ENCODE results near the gene CEND1.
A peak's percentile ranks its signal among the peaks of the same experiment; 100 is the strongest.

The CEND1 gene

DNA sequence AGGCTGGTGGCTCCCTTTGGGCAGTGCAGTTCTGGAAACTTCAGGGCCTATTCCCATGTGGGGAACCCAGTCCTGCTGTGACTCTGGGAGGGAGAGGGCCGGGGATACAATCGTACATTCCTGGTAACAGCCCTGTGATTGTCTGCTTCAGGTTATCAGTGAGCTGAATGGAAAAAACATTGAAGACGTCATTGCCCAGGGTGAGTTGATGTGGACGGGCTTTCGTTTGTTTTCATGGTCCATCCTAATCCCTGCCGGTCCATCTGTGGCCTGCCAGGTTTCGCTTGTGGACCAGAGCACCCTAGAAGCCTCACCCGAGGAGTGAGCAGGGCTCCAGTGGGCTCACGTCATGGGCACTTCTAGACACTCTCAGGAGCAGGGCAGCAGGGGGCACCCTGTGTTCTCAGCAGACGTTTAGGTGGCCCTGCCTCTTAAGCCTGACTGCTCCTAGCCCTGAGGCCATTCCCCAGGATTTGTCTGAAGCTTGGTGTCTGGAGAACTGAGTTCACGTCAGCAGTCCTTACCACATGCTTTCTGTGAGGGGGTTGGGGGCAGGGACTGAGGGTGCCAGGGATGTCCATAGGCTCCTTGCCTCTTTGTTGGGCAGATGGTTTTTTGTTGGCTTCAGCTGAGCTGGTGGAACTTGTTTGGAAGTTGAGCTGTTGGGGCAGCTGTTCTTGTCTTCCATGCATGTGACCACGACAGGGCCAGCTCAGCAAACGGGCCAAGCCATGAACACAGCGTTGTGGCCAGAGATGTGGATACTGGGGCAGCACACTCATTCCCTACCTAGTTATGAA is 21.8 kb upstream of the CEND1 start:
- DNase-seq (ENCODE audit: low read depth) = no peak

DNA sequence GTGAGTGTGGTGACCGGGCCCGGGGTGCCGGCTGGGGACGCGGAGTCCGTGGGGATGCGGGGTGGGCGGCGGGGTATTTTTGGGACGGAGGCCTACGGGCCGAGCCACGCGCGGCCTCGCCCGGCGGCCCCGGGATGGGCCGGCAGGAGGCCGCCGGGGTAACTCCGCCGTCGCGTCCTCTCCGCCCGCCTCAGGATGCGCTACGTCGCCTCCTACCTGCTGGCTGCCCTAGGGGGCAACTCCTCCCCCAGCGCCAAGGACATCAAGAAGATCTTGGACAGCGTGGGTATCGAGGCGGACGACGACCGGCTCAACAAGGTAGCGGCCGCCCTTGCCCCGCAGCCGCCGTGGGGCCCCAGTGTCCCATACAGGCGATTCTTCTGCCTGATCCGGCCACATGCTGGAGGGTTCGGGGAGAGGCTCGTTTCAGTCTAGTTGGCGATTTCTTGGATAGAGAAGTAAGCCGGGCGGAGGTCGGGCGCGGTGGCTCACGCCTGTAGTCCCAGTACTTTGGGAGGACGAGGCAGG is 20.2 kb upstream of the CEND1 start:
- DNase-seq (ENCODE audit: low read depth) = no peak

DNA sequence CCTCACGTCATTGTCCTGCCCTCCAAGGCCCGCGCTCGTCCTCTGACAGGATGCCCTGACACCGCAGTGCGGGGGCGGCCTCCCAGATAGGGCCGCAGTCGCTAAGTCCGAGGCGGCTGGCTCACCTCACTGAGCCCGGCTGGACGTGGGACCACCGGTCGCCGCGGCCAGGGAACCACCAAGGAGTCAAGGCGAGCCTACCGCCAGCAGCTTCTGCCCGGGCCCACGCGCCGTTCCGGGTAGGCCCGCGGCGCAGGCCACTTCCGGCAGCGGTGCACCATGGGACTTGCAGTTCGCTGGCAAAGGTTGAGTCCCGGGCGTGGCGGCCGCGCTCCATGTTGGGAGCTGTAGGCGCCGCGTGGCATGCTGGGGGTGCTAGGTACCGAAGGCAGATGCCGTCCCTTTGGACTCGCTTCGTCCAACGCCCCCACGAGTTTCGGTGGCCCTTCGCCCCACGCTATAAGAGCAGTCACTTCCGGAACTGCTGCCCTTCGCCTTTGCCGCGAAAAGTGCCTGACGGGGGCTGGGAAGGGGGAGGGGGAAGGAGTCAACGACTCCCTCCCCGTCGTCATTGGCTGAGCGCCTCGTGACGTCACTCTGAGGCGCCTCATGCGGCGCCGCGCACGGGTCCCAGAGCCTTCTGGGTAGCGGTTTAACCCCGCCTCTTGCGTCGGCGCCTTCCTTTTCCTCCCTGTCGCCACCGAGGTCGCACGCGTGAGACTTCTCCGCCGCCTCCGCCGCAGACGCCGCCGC is 19.6 kb upstream of the CEND1 start, which contains the start of gene RPLP2:
RPLP2 (plus strand) TSS at position 681 of the 753 bp plus-strand sequence. CDS start 268 bp downstream, outside the sequence.
- DNase-seq (ENCODE audit: low read depth) = peak; percentile 81

DNA sequence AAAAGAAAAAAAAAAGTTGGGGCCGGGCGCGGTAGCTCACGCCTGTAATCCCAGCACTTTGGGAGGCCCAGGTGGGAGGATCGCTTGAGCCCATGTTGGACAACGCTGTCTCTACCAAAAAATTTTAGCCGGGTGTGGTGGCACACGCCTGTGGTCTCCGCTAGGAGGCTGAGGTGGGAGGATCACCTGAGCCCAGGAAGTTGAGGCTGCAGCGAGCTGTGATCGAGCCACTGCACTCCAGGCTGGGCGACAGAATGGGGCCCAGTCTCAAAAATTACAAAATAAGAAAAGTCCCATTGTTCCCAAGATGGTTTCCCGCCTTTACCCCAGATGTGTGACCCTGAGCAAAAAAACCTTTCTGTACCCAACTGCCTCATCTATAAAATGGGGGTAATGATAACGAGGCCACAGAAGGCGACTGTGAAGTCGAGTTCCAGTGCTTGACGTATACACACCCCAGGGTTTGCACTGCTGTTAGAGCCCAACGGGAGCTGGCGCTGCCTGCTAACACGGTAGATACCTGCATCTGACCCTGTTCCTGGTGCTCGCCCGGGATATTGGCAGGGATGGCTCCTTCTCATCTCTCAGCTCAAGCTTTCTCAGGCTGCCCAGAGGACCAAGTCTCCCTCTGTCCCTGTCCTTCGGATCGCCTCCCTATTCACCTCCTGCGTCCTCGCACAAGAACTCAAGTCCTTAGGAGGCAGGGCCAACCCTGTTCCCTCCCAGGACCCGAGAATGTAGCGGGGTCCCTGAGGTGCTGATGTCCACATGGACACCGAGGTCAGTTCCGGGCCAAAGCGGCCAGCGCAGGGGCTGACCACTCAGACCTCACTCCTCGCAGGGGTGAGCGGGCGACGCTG is 18.8 kb upstream of the CEND1 start:
- DNase-seq (ENCODE audit: low read depth) = no peak

DNA sequence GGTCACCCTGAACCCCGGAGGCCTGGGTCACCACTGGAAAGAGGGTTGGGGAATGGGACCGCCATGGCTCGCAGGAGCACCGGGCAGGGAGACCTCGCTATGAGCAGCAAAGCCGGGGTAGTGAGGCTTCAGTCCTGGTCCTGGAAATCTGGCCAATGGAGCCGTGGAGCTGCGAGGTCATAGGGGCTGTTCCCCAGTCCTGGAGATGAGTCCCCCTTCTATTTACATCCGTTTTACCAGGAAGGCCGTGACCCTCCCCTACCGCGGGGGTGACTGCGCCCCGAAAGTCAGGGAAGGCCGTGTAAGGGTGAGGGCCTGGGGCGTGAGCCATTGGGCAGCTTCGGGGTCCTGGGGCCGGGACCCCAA is 14.7 kb upstream of the CEND1 start:
- no peak for DNase-seq (ENCODE audit: low read depth)

DNA sequence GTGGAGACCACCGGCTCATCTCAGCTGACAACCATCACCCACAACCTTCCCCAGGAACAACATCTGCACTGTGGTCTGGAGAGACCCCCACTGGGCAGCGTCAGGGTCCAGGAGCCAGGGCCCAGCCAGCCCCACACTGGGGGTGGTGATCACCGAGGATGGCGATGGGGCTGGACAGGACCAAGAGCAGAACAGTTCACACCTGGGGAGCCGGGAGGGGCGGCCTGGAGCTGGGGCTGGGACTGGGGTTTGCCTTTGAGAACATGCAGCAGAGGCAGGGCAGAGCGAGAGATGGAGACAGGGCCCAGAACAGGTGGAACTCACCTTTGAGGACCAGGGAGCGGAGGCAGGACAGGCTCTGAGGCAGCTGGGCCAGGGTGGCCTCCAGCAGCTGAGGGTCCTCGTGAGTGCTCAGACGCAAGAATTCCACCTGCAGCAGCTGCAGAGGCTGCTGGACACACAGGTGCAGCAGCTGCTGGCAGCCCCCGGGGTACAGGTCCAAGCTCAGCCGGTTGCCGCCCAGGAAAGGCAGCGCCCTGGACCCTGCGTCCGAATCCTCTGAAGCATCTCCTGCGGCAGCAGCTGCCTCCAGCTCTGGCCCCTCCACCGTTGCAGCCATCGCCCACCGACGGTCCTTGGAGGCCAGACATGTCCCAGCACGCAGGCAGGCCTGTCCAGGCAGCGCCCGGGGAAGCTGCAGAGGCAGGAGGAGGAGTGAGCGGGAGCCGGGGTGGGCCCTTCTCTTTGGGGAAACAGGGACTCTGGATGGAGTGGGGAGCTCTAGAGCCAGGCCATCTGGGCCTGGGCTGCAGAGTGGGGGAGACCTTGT is 14.1 kb upstream of the CEND1 start:
- DNase-seq (ENCODE audit: low read depth) = no peak

DNA sequence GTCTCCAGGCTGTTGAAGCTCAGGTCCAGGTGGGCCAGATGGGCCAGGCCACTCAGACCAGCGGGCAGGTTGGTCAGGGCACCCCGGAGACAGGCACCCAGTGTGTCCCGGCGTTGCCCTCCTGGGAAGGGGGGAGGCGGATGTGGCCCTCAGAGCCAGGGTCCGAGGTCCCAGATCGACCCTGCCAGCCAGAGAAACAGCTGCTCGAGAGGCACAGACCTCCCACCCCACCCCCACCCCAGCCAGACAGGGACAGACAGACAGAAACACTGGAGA is 13.5 kb upstream of the CEND1 start:
- no peak for DNase-seq (ENCODE audit: low read depth)

DNA sequence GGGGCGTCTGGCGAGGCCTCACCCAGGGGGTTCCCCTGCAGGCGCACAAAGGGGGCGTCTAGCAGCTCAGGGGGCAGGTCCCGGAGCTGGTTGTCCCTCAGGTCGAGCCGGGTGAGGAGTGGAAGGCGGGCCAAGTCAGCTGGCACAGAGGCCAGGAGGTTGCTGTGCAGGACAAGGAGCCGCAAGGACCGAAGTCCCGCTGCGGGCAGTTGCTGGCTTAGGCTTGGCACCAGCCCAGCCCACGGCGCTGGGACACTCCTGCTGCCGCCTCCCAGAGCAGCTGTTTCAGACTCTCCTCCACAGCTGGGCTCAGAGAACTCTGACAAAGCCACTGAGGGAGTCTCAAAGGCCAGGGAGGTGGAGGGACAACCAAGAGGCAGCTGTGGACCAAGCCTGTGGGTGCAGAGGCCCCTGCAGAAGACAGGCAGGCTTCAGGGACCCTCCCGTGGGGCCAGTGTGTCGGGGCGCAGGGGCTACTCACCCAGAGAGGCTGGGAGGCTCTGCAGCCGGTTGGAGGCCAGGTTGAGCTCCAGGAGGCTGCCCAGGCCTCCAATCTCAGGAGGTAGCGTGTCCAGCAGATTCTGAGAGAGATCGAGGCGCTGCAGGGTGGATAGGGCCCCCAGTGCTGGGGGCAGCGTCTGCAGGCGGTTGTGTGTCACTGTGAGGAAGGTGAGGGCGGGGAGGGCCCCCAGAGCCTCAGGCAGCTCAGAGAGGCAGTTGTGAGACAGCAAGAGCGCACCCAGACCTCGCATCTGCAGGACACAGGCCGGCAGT is 13.0 kb upstream of the CEND1 start:
- DNase-seq (ENCODE audit: low read depth) = no peak

DNA sequence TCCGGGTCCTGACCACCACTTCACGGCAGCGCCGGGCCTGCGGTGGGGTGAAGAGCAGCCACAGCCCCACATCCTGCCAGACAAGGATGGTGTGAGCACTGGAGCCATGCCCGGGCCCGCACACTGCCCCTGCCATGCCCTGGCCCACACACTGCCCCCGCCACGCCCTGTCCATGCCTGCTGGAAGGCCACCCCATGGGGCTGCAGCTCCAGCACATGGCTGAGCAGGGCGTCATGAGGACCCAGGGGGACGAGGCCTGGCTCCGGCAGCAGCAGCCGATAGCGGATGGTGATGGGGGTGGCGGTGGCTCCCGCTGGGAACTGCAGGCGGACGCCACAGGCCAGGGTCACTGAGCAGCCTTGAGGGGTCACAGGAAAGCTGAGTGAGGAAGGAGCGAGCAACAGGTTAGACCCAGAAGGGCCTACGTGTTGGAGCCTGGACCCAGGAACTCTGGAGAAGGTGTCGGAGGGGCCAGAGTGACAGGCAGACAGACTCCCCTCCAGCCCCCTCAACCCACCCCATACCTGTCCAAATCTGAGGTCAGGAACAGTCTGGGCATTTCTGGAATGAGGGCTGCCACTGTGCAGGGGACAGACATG is 12.2 kb upstream of the CEND1 start:
- no peak for DNase-seq (ENCODE audit: low read depth)

DNA sequence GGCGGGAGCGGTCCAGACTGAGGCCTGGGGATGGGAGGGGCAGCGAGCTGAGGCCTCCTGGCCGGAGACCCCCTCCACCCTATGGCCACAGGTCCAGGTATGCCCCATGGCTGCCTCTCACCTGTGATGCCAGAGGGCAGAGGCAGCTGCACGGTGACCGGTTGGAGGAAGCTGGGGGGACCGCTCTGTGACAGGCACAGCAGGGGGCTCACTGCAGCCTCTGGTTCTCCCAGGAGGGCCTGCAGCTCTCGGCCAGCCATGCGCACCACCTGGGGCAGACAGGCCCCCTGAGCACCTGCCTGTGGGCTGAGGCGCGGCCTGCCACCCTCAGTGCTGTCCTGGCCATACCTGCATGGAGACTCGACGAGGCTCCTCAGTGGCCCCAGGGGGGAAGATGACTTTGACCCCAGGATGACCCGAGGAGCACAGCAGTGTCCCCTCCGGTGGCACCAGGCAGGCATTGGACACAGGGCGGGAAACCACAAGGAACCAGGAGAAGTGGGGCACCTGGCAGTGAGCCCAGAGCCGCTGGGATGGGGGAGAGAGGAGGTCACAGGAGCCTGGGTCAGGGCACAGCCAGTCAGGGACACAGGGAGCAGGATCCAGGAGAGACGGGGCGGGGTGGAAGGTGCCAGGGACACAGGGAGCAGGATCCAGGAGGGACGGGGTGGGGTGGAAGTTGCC is 11.3 kb upstream of the CEND1 start:
- DNase-seq (ENCODE audit: low read depth) = no peak

DNA sequence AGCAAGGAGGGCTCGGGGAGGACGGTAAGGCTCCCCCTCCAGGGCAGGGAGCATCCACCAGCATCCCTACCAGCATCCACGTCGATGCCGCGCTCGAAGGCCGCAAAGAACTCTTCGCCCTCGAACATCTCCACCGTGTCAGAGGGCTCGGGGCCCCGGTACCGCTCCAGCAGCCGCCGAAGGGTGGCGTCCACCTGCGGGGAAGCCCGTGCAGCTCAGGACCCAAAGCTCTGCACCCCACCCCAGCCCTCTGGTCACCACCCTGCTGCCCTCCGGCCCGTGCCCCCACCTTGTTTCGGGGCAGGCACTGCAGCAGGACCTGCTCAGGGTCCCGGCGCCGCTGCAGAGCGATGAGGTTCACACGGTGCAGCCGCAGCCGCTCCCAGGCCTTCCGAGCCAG is 10.6 kb upstream of the CEND1 start:
- DNase-seq (ENCODE audit: low read depth) = no peak

DNA sequence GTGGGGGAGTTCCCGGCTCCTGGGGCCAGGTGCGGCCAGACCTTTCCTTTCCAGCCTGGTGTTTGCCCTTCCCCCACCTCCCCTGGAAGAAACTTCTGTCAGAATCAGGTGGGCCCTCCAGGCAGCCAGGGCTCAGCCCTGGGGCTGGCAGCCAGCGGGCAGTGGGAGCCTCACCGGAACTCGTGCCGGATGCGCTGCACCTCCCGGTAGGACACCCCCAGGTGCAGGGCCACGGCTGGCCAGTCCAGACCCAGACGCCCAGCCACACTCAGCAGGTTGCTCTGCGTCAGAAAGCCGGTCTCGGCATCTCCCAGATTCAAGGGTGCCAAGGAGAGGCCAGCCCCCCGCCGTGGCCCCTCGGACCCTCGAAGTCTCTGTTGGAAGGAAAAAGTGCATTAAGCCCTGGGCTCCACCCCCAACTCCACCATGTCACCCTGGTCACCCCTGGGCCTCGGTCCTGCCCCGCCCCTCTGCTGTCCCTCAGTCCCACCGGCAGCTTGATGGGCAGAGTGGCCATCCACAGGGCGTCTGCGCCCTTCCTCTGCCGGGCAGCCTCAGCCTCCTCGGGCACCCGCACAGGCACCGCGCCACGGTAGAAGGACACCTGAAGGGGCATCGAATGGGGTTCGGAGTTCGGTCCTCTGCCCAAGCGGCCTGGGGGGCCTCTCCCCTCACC is 9.9 kb upstream of the CEND1 start:
- DNase-seq (ENCODE audit: low read depth) = no peak

DNA sequence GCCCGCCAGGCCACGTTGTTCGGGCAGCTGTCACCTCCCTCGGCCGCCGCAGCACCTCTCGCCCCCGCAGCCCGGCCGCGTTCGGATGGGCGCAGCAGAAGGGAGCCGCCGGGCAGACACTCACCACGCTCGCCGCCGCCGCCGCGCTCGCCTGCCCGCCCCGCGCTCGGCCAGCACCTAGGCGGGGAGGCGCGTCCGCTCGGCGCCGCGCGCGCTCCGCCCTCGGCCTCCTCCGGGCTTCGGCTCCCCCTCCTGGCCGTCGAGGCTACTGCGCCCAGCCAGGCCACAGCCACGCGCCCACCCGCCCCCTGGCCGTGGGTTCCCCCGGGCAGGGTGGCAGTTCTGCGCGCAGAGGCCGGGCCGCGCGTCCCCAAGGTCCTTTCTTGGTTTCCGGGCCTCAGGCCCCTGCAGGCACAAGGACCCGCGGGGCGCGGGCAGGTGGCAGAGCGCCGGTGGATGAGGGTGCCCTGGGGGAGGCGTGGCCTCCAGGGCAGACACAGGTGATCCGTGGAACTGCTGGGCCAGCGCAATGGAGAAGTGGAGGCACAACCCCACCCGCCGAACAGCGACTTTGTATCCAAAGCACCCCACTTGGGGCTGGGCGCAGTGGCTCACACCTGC is 8.3 kb upstream of the CEND1 start, which contains the start of gene SLC25A22:
SLC25A22 (minus strand) TSS at position 189 of the 621 bp plus-strand sequence. CDS start 3,275 bp downstream, outside the sequence.
- DNase-seq (ENCODE audit: low read depth) = no peak

DNA sequence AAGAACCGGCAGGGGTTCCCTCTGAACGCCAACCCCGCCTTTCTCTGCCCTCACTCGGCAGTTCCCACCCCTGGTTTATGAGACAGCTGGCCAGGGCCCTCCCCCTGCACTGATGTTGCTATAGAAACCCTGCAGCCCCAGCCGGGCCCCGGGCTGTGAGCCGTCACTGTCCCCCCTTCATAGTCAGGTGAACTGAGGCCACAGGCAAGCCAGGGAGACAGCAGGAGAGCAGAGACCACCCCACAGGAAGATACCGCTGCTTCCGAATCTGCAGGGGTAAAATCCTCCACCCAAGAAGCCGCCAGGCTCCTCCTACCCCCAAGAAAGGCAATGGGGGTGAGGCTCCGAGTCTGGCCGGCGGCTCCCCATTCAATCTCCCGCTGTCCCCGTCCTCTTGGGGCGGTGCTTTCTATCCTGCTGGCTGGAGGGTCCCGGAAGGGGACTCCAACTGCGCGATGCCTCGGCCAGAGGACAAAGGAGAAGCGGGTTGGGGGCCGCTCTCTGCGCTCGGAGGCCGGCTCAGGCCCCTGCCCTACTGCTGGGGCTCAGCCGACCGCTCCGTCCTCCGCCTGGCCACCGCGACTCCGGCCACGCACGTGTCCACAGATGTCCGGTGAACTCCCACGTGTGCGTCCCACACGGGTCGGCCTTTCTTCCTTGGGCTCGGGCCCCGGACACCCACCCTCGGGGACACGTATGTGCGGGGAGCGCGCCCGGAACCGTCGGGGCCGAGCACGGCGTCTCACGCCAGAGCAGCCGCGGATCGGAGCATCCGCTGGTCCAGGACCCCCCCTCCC is 7.6 kb upstream of the CEND1 start:
- DNase-seq (ENCODE audit: low read depth) = peak; percentile 42

DNA sequence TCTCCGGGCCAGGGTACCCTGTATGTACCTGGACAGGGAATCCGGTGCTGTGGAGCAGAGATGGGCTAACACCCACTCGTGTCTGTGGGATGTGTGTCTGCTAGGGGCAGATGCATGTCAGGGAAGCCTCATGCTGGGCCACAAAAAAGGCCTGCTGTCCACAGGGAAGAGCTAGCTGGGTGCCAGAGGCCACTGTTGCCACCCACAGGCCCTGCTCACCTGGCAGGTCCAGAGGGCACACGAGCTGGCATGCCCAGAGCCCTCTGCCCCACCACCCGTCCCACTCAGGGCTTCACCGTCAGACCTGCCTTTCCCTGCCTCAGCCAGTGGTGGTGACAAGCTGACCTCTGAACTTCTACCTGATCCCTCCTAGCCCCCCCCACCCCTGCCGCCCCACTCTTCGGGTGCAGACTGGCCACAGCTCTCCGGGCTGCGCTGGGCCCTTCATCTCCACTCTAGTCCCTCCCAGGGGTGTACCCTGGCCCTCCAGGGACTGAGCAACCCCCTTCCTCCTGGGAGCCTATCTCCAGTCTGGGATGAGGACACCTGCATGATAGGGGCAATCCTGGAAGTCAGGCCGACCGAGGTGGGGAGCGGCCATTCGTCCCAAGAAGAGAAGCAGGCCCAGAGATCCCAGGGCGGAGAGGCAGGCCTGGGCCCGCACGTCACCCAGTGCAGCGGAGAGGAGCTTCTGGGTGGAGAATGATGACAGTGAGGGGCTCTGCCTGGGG is 6.8 kb upstream of the CEND1 start:
- DNase-seq (ENCODE audit: low read depth) = no peak

DNA sequence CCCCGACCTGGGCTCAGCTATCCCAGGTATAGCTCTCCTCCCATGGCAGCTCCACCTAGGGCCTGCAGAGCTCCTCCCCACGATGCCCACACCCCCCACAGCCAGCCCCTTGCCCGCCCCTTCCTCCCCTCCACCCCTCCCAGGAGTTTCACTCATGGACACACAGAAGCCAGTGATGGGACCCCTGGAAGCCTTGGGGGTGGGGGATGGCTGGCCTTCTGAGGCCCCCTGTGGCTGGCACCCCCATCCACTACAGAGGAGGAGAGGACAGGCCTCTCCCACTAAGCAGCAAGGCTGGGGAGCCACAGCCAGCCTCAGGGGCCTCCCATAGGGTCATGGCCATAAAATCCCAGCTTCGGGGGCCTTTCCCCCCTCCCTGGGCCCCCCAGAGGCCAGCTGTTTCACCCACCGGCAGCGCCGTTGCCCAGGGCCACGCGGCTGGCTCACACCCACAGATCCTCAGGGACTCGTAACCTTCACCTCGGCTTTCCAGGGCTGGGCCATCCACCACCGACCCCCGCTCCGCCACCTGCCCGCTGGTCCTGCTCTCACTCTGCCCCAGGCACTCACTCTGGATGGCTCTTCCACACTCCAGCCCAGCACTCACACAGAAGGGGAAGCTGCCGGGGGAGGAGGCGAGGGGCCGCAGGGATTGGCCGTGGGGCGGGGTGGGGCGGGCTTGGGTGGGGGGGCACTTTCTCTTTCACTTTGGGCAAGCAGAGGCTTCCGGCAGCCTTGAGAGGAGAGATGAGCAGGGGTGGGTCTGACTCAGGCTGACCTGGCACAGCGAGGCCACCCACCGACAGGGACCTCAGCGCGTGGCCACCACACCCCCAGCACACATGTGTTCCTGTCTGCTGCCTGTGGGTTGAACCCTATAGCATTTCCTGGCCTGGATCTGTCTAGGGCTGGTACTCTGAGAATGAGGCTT is 6.0 kb upstream of the CEND1 start:
- DNase-seq (ENCODE audit: low read depth) = peak; percentile 34

Measured in GM04503 (cell line).